GM18502 (cell line): Measurements from ENCODE around the gene PCDHAC1.

ENCODE experiments used
- ATAC-seq: cut with Tn5 transposase; IDR thresholded peaks from one replicate; pipeline ENCODE4 v1.9.1; 2021; ENCODE audit warnings: mild to moderate bottlenecking; ENCODE audit not compliant: unreplicated experiment, poor library complexity

PCDHAC1 gene

GRCh38 chr5:140967226-140967893 is 41.3 kb downstream of the PCDHAC1 start:
- ATAC-seq: no peak

GRCh38 chr5:140969880-140970279 is 43.8 kb downstream of the PCDHAC1 start:
- no peak for ATAC-seq

- ATAC-seq: no peak
Observed at GRCh38 chr5:140973550-140973949, 47.5 kb downstream of the PCDHAC1 start.

- no peak for ATAC-seq
Observed at GRCh38 chr5:140977003-140977402, 50.9 kb downstream of the PCDHAC1 start.

- no peak for ATAC-seq
Observed at GRCh38 chr5:140978260-140978659, 52.2 kb downstream of the PCDHAC1 start.

- ATAC-seq: no peak
Observed at GRCh38 chr5:140978983-140979382, 52.9 kb downstream of the PCDHAC1 start.
